HAP-1 (cell line): ENCODE measurements around the gene C9orf72.

ENCODE experiments used
- DNase-seq, 2 experiments: peaks; one replicate each; pipeline ENCODE4 v3.0.0-alpha.2; 2016 to 2020; ENCODE audit warnings: low spot score in 2 of 2
- H3K27me3 ChIP-seq: fragments of 250-450 bp; sonication (Bioruptor Pico); 2 replicates; pipeline ENCODE4 v1.5.1; 2020; ENCODE audit warnings: low read depth, mild to moderate bottlenecking, moderate library complexity
- H3K36me3 ChIP-seq: fragments of 250-450 bp; sonication (Bioruptor Pico); replicated peaks from 2 replicates; pipeline ENCODE4 v1.5.1; 2020; ENCODE audit warnings: mild to moderate bottlenecking
- H3K4me1 ChIP-seq: fragments of 250-450 bp; sonication (Bioruptor Pico); 2 replicates; pipeline ENCODE4 v1.5.1; 2020; ENCODE audit warnings: mild to moderate bottlenecking
- H3K4me3 ChIP-seq: fragments of 250-450 bp; sonication (Bioruptor Pico); 2 replicates; pipeline ENCODE4 v1.5.1; 2020; ENCODE audit warnings: mild to moderate bottlenecking, moderate library complexity
- H3K9me3 ChIP-seq: fragments of 250-450 bp; sonication (Bioruptor Pico); 2 replicates; pipeline ENCODE4 v1.5.1; 2020; ENCODE audit warnings: mild to moderate bottlenecking, moderate library complexity
- in situ Hi-C: fragments of 300-500 bp; cut with MboI; formaldehyde crosslinking; loops from 3 replicates; pipeline ENCODE4 v1.14.3; 2020; ENCODE audit warnings: low sequenced_read_pairs, inconsistent platforms, mixed read lengths

Gene C9orf72

GRCh38 chr9:27566118-27566517 lies 7.2 kb downstream of the C9orf72 start:
- H3K4me1 ChIP-seq = peaks cover 8% of the 10 kb centered on the region; the same call in 1 of the 2 replicates
- no peak overlapping the region for H3K4me3 ChIP-seq
- in situ Hi-C loops = no loop called here
- DNase-seq = no peak
- H3K36me3 ChIP-seq = peaks cover 9% of the 10 kb centered on the region
- no peaks in the 10 kb centered on the region for H3K9me3 ChIP-seq
- H3K27me3 ChIP-seq = no peaks in the 10 kb centered on the region

GRCh38 chr9:27565696-27566095 lies 7.6 kb downstream of the C9orf72 start:
- H3K4me1 ChIP-seq = peaks cover 8% of the 10 kb centered on the region; the same call in 1 of the 2 replicates
- no peaks in the 10 kb centered on the region for H3K9me3 ChIP-seq
- DNase-seq = no peak
- in situ Hi-C loops = no loop called here
- no peaks in the 10 kb centered on the region for H3K27me3 ChIP-seq
- no peak overlapping the region for H3K4me3 ChIP-seq
- peaks cover 13% of the 10 kb centered on the region for H3K36me3 ChIP-seq

DNA sequence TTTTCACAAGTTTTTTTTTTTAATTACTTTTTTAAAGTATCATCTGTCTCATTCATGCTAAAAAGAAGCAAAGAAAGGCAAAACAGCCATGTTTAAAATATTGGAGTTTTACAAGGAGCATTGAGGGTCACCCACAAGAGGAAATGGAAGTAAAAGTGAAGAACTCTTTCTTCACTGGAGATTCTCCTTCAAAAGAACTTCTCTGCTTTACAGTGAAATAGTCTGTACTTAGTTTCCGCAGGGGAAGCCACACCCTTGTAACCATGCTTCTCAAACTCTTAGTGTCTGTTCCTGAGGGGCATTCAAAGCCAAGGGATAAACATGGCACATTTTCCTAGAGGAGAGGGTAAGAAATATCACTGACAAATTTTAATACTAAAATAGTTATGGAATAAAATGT lies 8.6 kb downstream of the C9orf72 start:
- no peaks in the 10 kb centered on the region for H3K9me3 ChIP-seq
- DNase-seq = no peak
- peaks cover 8% of the 10 kb centered on the region; the same call in 1 of the 2 replicates for H3K4me1 ChIP-seq
- in situ Hi-C loops = no loop called here
- H3K27me3 ChIP-seq = no peaks in the 10 kb centered on the region
- no peak overlapping the region for H3K4me3 ChIP-seq
- peaks cover 13% of the 10 kb centered on the region for H3K36me3 ChIP-seq

GRCh38 chr9:27563738-27564430 lies 9.4 kb downstream of the C9orf72 start:
- Histone ChIP-seq H3K9me3 (no peaks in the 10 kb centered on the region), H3K4me3 (no peak overlapping the region), H3K27me3 (no peaks in the 10 kb centered on the region), H3K4me1 (peaks cover 8% of the 10 kb centered on the region; the same call in 1 of the 2 replicates), H3K36me3 (peaks cover 13% of the 10 kb centered on the region)
- DNase-seq = no peak
- in situ Hi-C loops = no loop called here

DNA sequence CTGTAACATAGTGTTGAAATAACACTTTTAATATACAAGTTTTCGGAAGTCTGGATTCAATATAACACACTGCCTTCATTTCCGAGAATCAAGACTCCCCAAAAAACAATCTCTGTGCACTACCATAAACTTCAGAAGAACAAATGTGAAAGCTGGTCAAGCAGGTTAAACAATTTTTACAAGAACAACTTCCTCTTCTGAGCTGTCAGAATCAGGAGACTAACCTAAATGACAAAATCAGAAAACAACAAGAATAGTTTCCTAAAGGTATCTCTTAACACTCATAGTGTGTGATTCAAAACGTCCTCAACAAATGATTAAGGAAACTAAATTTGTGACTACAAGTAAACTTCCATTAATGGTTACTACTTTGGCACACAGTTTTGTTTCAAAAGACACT lies 11.6 kb downstream of the C9orf72 start:
- no peak overlapping the region for H3K4me3 ChIP-seq
- peaks cover 8% of the 10 kb centered on the region; the same call in 1 of the 2 replicates for H3K4me1 ChIP-seq
- in situ Hi-C loops = no loop called here
- no peak for DNase-seq
- peaks cover 22% of the 10 kb centered on the region for H3K36me3 ChIP-seq
- H3K27me3 ChIP-seq = no peaks in the 10 kb centered on the region
- no peaks in the 10 kb centered on the region for H3K9me3 ChIP-seq

DNA sequence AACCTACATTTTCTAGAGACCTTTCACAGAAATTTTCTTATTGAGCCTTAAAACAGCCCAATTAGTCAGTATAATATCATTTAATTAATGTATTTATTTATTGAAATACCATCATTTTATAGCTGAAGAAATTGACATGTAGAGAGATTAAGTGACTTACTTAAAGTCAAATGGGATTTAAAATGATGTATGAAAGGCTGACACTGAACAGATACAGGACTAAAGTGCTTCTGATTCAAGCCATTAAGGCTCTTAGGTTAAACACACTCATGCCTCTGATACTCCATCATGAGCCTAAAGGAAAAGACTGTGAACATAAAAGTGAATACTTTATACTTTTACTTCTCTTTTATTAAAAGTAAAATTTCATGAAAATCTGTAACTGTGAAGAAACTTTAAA lies 12.8 kb downstream of the C9orf72 start:
- DNase-seq = no peak
- H3K36me3 ChIP-seq = peaks cover 25% of the 10 kb centered on the region
- no peaks in the 10 kb centered on the region for H3K27me3 ChIP-seq
- in situ Hi-C loops = no loop called here
- H3K4me1 ChIP-seq = no peaks in the 10 kb centered on the region; the same call in 1 of the 2 replicates
- H3K9me3 ChIP-seq = no peaks in the 10 kb centered on the region
- H3K4me3 ChIP-seq = no peak overlapping the region

DNA sequence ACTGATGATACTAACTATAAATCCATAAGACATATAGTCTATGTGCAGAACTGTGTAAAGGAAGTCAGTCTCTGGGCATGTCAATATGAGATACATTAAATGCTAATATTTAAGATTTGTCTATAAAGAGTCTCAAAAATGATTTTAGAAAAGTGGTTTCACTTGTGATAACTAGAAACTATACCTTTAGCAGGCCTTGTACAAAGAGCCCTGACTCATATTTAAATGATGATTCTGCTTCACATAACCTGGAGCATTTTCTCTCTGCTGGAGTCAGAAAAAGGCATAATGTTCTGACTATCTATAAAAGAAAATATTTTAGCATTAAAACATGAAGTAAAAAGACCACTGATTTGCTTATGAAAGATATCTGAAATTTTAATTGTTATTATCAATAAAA lies 15.0 kb downstream of the C9orf72 start:
- H3K27me3 ChIP-seq = no peaks in the 10 kb centered on the region
- H3K9me3 ChIP-seq = no peaks in the 10 kb centered on the region
- H3K4me3 ChIP-seq = no peak overlapping the region
- peaks cover 32% of the 10 kb centered on the region for H3K36me3 ChIP-seq
- no peaks in the 10 kb centered on the region for H3K4me1 ChIP-seq
- in situ Hi-C loops = no loop called here
- no peak for DNase-seq

DNA sequence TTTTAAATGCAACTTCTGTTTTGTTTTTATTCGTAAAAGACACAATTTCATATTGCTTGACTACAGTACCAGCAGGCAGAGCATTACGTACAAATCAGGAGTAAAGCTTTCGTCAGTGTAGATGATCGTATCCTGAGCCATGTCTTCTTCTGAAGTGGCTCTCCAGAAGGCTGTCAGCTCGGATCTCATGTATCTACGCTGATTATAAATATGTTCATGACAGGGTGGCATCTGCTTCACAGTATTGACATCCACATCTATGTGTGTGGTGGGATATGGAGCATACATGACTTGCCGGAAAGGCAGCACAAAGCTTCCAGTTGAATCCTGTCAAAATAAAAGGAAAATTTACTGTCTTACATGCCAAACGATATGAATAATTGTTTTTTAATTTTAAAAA lies 16.8 kb downstream of the C9orf72 start:
- no peak overlapping the region for H3K4me3 ChIP-seq
- H3K4me1 ChIP-seq = no peaks in the 10 kb centered on the region
- DNase-seq = no peak
- in situ Hi-C loops = no loop called here
- H3K9me3 ChIP-seq = no peaks in the 10 kb centered on the region
- peaks cover 30% of the 10 kb centered on the region for H3K36me3 ChIP-seq
- no peaks in the 10 kb centered on the region for H3K27me3 ChIP-seq

DNA sequence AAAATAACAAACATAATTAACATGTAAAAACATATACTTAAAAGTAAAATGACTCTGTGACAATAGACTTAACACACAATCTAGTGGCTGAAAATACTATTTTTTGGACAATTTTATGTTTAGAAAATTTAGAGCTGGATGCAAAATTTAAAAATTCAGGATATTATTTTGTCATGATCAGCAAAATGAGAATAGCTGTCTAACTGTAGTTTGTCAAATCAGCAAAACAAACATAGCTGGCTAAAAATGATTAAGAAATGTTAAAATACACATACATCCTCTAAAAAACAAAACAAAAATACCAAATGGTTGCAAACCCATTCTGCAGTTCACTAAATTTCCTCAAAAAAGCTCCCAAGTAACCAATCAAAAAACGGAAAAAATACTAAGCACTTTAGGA lies 18.6 kb downstream of the C9orf72 start:
- in situ Hi-C loops = no loop called here
- Histone ChIP-seq H3K4me3 (no peak overlapping the region), H3K27me3 (no peaks in the 10 kb centered on the region), H3K9me3 (no peaks in the 10 kb centered on the region), H3K36me3 (peaks cover 23% of the 10 kb centered on the region), H3K4me1 (no peaks in the 10 kb centered on the region)
- no peak for DNase-seq

GRCh38 chr9:27549196-27549755 lies 24.0 kb downstream of the C9orf72 start:
- no peak for DNase-seq
- Histone ChIP-seq H3K9me3 (no peaks in the 10 kb centered on the region), H3K27me3 (no peaks in the 10 kb centered on the region), H3K4me3 (no peak overlapping the region), H3K36me3 (peaks cover 20% of the 10 kb centered on the region), H3K4me1 (no peaks in the 10 kb centered on the region)
- in situ Hi-C loops = loop anchor here (25.0 kb wide), 1 partner anchor 512 kb away; no protein-coding TSS in a partner anchor

DNA sequence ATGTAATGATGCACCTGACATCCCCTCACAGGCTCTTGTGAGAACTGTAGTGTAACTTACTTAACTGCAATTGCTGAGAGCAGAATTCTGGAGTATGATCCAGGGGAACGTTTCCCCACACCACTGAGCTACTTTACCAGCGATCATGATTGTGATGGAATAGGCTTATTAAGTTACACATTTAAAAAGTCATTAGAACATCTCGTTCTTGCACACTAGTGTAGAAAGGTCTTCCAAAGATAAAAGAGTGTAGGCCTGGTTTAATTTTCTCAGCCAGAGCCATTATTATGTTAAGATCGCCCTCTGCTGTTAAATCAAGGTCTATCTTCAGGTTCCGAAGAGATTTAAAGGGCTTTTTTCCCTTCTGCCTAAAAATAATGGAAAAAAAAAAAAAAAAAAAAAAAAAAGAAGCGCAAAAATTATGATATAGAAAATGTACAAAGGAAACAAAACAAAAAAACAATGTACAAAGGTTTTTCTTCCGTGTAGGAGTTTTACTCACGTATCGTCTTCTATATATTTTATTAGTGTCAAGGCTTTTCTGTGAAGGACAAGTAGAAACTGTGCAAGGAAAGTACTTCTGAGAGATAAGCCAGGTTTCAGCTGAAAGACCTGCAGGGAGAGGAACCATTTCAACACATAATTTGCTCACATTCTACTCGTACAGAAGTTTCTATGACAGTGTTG lies 25.1 kb downstream of the C9orf72 start:
- Histone ChIP-seq H3K36me3 (peaks cover 15% of the 10 kb centered on the region), H3K27me3 (no peaks in the 10 kb centered on the region), H3K9me3 (no peaks in the 10 kb centered on the region), H3K4me1 (no peaks in the 10 kb centered on the region), H3K4me3 (no peak overlapping the region)
- in situ Hi-C loops = loop anchor here (25.0 kb wide), 1 partner anchor 511 kb away; no protein-coding TSS in a partner anchor
- DNase-seq = peak in 1 of 2 experiments; percentile 59

- Histone ChIP-seq H3K27me3 (no peaks in the 10 kb centered on the region), H3K4me1 (no peaks in the 10 kb centered on the region), H3K36me3 (peaks cover 12% of the 10 kb centered on the region; the same call in 1 of the 2 replicates), H3K9me3 (no peaks in the 10 kb centered on the region), H3K4me3 (no peak overlapping the region)
- DNase-seq = no peak
- in situ Hi-C loops = loop anchor here (25.0 kb wide), 1 partner anchor 508 kb away; no protein-coding TSS in a partner anchor
These were observed 27.8 kb downstream of the C9orf72 start for GRCh38 chr9:27545471-27545870.

DNA sequence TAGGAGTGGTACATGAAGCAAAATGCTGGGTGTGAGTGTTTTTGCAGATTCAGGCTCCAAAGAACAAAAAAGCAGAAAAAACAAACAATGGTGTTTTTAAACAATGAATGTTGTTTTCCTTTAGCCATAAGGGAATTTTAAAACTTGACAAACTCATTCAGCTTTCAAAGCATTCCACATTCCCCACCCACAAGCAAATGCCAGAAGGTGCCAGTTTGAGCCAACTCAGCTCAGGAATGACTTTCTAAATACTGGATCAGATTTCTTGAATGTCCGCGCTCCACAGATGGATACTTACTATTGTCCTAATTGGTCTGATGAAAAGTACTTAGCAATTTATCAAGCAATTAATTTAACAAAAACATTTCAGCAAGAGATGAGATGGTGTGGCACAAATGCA lies 30.8 kb downstream of the C9orf72 start:
- no peak for DNase-seq
- in situ Hi-C loops = loop anchor here (25.0 kb wide), 1 partner anchor 505 kb away; no protein-coding TSS in a partner anchor

DNA sequence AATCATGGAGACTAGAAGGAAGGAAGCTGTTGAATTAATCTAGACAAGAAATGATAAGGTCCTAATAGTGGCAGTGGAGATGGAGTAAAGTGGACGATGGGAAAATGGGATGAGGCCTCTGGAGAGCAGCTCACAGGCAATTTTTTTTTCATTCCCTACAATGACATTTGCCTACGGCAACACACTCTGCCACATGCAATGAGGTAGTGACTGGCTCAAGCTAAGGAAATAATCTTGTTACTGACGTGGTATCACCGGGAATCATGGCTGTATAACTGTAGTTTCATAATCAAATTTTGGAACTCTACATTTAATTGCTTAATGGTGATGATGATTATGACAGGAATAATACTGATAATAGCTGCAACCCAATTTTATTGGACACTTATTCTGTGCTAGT lies 31.5 kb downstream of the C9orf72 start:
- Histone ChIP-seq H3K9me3 (no peaks in the 10 kb centered on the region), H3K4me1 (no peaks in the 10 kb centered on the region), H3K36me3 (peaks cover 3% of the 10 kb centered on the region; the same call in 1 of the 2 replicates), H3K4me3 (no peak overlapping the region), H3K27me3 (no peaks in the 10 kb centered on the region)
- DNase-seq = no peak
- in situ Hi-C loops = loop anchor here (25.0 kb wide), 1 partner anchor 504 kb away; no protein-coding TSS in a partner anchor

More for the DNA sequence above, 30.8 kb downstream of the C9orf72 start:
- Histone ChIP-seq H3K27me3 (no peaks in the 10 kb centered on the region), H3K9me3 (no peaks in the 10 kb centered on the region), H3K36me3 (peaks cover 10% of the 10 kb centered on the region; the same call in 1 of the 2 replicates), H3K4me3 (no peak overlapping the region), H3K4me1 (no peaks in the 10 kb centered on the region)
